Kasumi-1 (cell line): ENCODE measurements around the gene TMEM254.
"Not testable (repeated sequence)": the region's sequence is repeated elsewhere in the genome, so short reads cannot be mapped to it uniquely, and the experiment has no call there.

Experiments
- DNase-seq, 2 experiments: peaks; one replicate each; lab custom pipeline; 2025; lab: John Stamatoyannopoulos, UW

The TMEM254 gene

DNA sequence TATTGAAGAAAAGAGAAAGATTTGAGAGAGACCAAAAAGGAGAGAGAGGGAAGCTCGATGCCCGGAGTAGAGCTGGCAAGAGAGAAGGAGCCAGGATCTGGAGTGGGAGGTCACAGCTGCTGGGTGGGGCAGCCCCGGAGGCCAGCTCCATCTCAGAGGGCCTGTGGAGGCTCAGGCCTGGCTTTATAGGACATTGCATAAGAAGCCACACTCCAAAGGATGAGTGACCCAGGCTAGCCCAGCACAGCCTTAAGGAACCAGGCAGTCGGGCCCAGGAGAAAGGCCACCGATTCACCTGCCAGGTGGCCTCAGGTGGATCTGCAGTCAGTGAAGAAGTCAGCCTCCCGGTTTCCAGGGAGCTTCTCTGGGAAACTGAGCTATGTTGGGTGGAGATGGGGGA, 54.7 kb downstream of the TMEM254 start:
- no peak for DNase-seq

DNA sequence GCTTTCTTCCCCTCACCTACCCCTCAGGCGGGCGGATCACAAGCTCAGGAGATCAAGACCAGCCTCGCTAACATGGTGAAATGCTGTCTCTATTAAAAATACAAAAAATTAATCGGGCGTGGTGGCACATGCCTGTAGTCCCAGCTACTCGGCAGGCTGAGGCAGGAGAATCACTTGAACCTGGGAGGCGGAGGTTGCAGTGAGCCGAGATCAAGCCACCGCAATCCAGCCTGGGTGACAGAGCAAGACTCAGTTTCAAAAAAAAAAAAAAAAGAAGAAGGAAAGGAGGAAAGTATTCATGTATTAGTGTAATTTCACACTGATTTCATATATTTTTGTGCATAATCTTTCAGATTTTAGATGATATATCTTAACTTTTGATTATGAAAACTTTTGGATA, 55.2 kb downstream of the TMEM254 start:
- DNase-seq, result not testable (repeated sequence)

DNA sequence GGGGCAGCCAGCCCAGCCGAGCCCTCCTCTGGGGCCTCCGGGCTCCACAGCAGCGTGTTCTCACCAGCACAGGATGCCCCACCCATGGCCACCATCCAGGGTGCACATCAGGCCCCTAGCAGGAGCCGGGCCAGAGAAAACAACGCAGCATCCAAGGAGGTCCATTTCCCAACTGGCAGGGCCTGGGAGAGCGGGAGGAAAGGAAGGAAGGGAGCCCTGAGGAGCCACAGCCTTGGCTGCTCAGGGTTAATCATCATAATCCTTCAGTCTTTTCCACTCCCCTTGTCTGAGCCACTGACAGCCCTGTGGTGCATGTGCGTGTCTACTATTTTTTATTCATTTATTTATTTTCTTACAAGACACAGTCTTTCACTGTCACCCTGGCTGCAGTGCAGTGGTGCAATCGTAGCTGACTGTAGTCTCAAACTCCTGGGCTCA, 57.7 kb downstream of the TMEM254 start:
- no peak for DNase-seq

DNA sequence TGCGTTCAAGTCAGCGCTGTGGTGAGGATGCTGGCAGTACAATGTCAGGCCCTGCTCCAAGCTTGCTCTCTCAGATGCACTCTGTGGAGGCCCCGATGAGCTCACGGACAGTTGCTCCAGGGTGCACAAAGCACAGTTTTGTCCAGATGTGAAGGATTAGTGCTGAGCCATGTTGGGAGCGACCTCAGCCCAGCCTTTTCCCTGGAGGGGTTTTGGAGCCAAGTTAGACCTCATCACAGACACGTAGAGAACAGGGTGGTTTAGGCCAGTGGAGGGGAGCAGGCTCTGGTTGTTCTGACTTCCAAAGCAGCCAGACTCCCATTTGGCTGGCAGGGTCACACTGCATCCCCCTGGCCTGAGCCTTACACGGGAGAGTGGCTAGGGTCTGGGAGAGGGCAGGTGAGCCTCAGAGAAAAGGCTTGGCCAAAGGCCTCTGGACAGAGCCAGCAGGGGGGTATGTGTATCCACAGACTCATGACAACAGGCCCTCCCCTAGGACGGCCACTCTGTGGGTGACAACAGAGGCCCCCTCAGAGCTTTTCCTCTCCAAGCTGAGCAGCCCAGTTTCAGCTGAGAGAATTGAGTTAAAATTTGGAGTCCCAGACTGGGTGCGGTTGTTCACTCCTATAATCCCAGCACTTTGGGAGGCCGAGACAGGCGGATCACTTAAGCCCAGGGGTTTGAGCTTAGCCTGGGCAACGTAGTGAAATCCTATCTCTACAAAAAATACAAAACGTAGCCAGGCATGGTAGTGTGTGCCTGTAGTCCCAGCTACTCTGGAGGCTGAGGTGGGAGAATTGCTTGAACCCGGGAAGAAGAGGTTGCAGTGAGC, 58.8 kb downstream of the TMEM254 start:
- DNase-seq, result no peak

DNA sequence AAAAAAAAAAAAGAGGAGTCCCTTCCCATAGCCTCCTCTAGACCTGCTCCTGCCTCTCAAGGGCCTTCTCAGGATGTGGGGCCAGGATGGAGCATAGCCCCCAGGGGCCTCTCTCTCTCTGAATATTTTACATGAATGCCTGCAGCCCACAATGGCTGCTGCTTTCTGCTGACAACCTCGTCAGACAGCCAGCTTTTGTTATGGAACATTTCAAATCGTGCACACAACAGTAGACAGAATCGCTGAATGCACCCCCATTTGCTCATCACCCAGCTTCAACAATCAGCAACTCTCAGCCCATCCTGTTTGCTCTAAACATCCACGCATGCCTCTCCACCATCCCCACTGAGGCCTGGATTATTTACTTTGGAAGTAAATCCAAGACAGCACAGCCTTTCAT, 59.5 kb downstream of the TMEM254 start:
- DNase-seq, result no peak

DNA sequence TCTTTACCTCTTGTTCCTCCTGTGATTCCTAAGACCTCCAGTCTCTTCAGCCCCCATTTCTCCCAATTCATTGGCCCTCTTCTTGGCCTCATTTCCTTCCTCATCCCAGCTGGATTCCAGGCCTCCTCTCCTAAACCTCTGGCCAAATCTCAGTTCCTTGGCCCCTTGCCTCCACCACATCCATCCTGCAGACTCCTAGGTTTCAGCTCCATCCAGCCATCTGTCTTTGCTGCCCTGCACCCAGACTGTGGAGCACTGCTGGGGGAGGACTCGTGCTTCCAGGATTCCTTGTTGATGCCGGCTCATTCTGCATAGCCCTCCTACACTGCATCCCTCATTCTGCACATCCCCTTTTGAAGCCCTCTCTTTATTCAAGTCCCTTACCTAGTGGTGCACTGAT, 60.8 kb downstream of the TMEM254 start:
- DNase-seq, result no peak

DNA sequence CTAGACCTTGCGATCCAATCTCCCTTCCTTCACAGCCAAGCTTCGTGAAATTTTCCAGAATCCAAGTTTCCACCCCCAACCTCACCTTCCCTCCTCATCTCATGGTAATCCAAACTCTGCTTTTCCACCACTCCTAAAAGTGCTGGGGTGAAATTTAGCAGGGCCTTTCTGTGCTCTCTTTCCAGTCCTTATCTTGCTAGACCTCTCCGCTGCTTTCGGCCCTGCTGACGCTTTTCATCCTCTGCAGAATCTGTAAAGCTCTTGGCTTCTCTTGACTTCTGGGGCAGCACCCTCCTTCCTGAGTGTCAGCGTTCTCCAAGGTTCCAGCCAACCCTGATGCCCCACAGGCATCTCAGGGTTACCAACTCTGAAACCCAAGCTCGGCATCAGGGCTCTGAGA, 61.8 kb downstream of the TMEM254 start:
- DNase-seq, result no peak

DNA sequence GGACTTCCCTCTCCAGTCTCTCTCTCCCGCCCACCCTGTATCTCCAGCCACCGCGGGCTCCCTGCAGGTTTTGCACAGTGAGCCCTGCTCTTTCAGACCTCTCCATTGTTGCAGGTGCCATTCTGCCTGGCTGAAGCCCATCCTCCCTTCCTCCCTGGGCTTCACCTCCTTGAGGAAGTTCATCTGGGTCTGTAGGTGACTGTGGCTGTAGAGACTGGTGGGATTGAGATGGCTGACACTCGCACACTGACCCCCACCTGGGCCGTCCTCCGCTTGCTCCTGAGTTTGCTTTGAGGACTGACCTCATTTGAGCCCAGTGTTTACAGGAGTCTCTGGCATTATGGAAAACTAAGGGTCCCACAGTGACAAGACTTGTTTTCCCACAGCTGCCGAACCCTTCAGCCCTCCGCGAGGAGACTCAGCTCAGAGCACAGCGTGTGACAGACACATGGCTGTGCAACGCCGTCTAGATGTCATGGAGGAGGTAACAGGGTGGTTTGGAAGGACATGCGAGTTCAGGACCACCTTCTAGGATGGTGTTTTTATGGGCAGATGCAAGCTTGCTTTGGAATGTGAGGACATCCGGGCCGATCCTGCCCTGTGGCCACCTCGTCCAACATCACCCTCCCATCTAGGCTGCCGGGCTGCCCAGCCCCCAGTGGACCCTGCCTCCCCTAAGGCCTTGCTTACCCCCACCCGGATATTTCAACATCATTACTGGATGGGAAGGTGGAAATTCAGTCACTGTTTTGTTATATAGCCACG, 63.4 kb downstream of the TMEM254 start:
- no peak for DNase-seq
